DND-41 (cell line): ENCODE measurements around the gene SLC38A8.

ENCODE experiments used
- ATAC-seq: fragments of 200-7000 bp; cut with Tn5 transposase; 3 replicates; pipeline ENCODE4 v1.9.1; 2021; ENCODE audit warnings: low read depth; ENCODE audit not compliant: insufficient read depth
- DNase-seq: peaks from one replicate; pipeline ENCODE4 v3.0.0-alpha.2; 2020
- H2AFZ ChIP-seq: 2 replicates; pipeline ENCODE4 v1.6.0; 2012; ENCODE audit warnings: low read depth, low read length
- H3K27ac ChIP-seq: 2 replicates; pipeline ENCODE4 v1.5.1; 2012; ENCODE audit warnings: low read length, inconsistent platforms
- H3K27me3 ChIP-seq: fragments of 200-600 bp; sonication (generic); 2 replicates; pipeline ENCODE4 v1.6.0; 2012; ENCODE audit warnings: low read length, mild to moderate bottlenecking, inconsistent platforms; ENCODE audit not compliant: insufficient read depth, poor library complexity
- H3K36me3 ChIP-seq: 2 replicates; pipeline ENCODE4 v1.5.1; 2012; ENCODE audit warnings: low read length, inconsistent platforms; ENCODE audit not compliant: insufficient read depth
- H3K4me1 ChIP-seq: 2 replicates; pipeline ENCODE4 v1.5.1; 2012; ENCODE audit warnings: mild to moderate bottlenecking, low read length; ENCODE audit not compliant: insufficient read depth
- H3K4me2 ChIP-seq: 2 replicates; pipeline ENCODE4 v1.6.0; 2012; ENCODE audit warnings: mild to moderate bottlenecking, moderate library complexity, low read length, inconsistent platforms; ENCODE audit not compliant: insufficient read depth
- H3K4me3 ChIP-seq, 2 experiments: fragments of 200-600 bp in 1 of 2; shearing (Covaris generic) in 1 of 2; 2 replicates each; pipeline ENCODE4 v1.5.1; 2012 to 2016; ENCODE audit warnings: inconsistent platforms in 2 of 2, low read length in 2 of 2, mild to moderate bottlenecking in 2 of 2, low read depth in 1 of 2, moderate library complexity in 1 of 2
- H3K79me2 ChIP-seq: 2 replicates; pipeline ENCODE4 v1.6.0; 2012; ENCODE audit warnings: low read length, inconsistent platforms; ENCODE audit not compliant: insufficient read depth
- H3K9ac ChIP-seq: 2 replicates; pipeline ENCODE4 v1.6.0; 2012; ENCODE audit warnings: low read depth, mild to moderate bottlenecking, inconsistent platforms, low read length, moderate library complexity
- H3K9me3 ChIP-seq: 2 replicates; pipeline ENCODE4 v1.5.1; 2012; ENCODE audit warnings: low read length, moderate library complexity, mild to moderate bottlenecking, inconsistent platforms; ENCODE audit not compliant: insufficient read depth, severe bottlenecking
- H4K20me1 ChIP-seq: 2 replicates; pipeline ENCODE4 v1.6.0; 2012; ENCODE audit warnings: low read length; ENCODE audit not compliant: insufficient read depth
- EZH2 ChIP-seq: IDR thresholded peaks from 3 replicates; pipeline ENCODE4 v1.6.1; 2012; ENCODE audit warnings: borderline replicate concordance, low read depth, mild to moderate bottlenecking, moderate library complexity, low read length, inconsistent platforms; ENCODE audit not compliant: severe bottlenecking
- TF ChIP-seq, protein P1 (sequence below): IDR thresholded peaks from 2 replicates; pipeline ENCODE4 v1.5.1; 2012; ENCODE audit warnings: borderline replicate concordance, low read length, moderate library complexity, mild to moderate bottlenecking; ENCODE audit not compliant: poor library complexity, severe bottlenecking; ENCODE audit errors: extremely low read depth

Gene SLC38A8

GRCh38 chr16:84068783-84069462, 26.3 kb upstream of the SLC38A8 start:
- TF ChIP-seq, protein P1, sequence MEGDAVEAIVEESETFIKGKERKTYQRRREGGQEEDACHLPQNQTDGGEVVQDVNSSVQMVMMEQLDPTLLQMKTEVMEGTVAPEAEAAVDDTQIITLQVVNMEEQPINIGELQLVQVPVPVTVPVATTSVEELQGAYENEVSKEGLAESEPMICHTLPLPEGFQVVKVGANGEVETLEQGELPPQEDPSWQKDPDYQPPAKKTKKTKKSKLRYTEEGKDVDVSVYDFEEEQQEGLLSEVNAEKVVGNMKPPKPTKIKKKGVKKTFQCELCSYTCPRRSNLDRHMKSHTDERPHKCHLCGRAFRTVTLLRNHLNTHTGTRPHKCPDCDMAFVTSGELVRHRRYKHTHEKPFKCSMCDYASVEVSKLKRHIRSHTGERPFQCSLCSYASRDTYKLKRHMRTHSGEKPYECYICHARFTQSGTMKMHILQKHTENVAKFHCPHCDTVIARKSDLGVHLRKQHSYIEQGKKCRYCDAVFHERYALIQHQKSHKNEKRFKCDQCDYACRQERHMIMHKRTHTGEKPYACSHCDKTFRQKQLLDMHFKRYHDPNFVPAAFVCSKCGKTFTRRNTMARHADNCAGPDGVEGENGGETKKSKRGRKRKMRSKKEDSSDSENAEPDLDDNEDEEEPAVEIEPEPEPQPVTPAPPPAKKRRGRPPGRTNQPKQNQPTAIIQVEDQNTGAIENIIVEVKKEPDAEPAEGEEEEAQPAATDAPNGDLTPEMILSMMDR = no peak
- TF ChIP-seq EZH2 = no peak
- H4K20me1 ChIP-seq = 0 out of 2 replicates have a peak, but pooled peaks cover 2% of the 10 kb centered on the region
- H3K4me3 ChIP-seq = no peak overlapping the region
- H3K27ac ChIP-seq = peak overlapping the region; percentile 13; the same call in 1 of the 2 replicates
- H3K4me1 ChIP-seq = no peaks in the 10 kb centered on the region
- H3K9me3 ChIP-seq = no peaks in the 10 kb centered on the region
- peaks cover 4% of the 10 kb centered on the region; the same call in 1 of the 2 replicates for H3K79me2 ChIP-seq
- no peaks in the 10 kb centered on the region for H3K27me3 ChIP-seq
- H3K9ac ChIP-seq = no peak overlapping the region
- no peak overlapping the region for H2AFZ ChIP-seq
- no peak for DNase-seq
- H3K36me3 ChIP-seq = peaks cover 96% of the 10 kb centered on the region
- no peak overlapping the region for H3K4me2 ChIP-seq
- ATAC-seq = no peak

DNA sequence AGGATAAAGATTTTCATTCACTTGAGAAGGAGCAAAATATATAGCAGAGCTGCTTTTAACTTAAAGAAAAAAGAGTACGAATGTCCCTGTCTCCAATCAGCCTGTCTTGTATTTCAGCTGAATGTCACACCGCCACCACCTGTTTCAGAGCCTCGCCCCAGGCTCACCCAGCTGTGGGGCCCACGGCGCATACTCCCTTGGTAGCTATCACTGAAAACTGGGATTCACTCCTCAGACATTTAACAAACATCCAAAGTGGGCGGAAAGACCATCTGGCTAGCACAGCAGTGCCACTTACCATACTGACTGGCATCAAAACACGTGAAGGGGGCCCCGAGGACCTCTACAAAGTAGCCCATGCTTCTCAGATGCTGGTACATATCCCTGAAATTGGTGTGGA, 25.4 kb upstream of the SLC38A8 start:
- TF ChIP-seq EZH2 = no peak
- TF ChIP-seq, protein P1 = no peak
- Histone ChIP-seq H3K4me1 (no peaks in the 10 kb centered on the region), H3K36me3 (peaks cover 96% of the 10 kb centered on the region), H3K4me2 (no peak overlapping the region), H3K27me3 (no peaks in the 10 kb centered on the region), H3K9ac (no peak overlapping the region), H3K27ac (no peak overlapping the region), H2AFZ (no peak overlapping the region), H3K9me3 (no peaks in the 10 kb centered on the region), H4K20me1 (0 out of 2 replicates have a peak, but pooled peaks cover 4% of the 10 kb centered on the region), H3K4me3 (no peak overlapping the region), H3K79me2 (peaks cover 4% of the 10 kb centered on the region; the same call in 1 of the 2 replicates)
- ATAC-seq (no peak), DNase-seq (no peak)

- Histone ChIP-seq H3K4me1 (no peaks in the 10 kb centered on the region), H3K9ac (no peak overlapping the region), H3K27me3 (no peaks in the 10 kb centered on the region), H3K36me3 (peaks cover 96% of the 10 kb centered on the region), H3K4me2 (no peak overlapping the region), H2AFZ (no peak overlapping the region), H4K20me1 (0 out of 2 replicates have a peak, but pooled peaks cover 6% of the 10 kb centered on the region), H3K9me3 (no peaks in the 10 kb centered on the region), H3K27ac (no peak overlapping the region), H3K4me3 (no peak overlapping the region), H3K79me2 (peaks cover 4% of the 10 kb centered on the region; the same call in 1 of the 2 replicates)
- no peak for ATAC-seq
- DNase-seq = no peak
- TF ChIP-seq EZH2 = no peak
- TF ChIP-seq, protein P1 = no peak
Measured at GRCh38 chr16:84067640-84068039, 25.0 kb upstream of the SLC38A8 start.
